Head of caudate nucleus (tissue), 42 donors: ENCODE measurements around the gene OLA1.

Experiments used
- DNase-seq, 42 donors: peaks; one replicate each; pipeline versions ENCODE4 v3.0.0 to v3.0.0-alpha.2; 2020 to 2021; ENCODE audit warnings: mixed read lengths in 7 of 42
- intact Hi-C: fragments of 100-400 bp; cut with DNase I; formaldehyde crosslinking; loops from one replicate; pipeline ENCODE4 v1.15.0; 2022

OLA1 gene

DNA sequence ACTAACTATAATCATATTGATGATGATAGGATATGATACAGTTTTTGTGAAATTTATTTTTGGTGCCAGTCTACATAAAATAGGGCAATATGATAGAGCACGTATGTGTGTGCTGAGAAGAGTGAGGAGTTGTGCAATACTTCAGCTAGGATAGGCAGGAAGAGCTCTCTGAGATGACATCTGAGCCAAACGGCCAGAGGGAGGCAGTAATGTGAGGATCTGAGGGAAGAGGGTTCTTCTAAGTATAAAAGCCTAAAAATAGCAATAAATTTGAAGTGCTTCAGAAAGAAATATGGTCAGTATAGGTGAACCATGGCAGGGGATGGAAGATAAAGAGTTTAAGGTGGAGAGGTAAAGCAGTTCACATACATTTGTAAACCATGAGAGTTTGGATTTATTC, 102.5 kb downstream of the OLA1 start:
- no peak for DNase-seq
- intact Hi-C loops = no loop called here

DNA sequence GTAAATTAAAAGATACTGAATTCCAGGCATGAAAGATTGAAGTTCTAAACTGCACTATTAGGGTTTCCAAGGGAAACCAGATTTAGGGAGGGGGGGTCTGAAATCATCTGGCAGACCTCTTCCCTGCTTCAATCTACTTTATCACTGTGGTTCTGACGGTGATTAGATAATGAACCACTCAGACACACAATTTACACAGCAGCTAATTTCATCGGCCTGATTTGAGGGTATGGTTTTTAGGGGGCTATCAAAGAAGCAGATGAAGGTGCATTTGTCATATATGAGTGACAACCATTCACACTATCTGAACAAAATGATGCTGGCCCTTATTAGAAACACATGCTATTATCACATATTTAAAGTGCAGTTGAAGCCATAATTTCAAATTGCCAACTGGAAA, 106.0 kb downstream of the OLA1 start:
- intact Hi-C loops = no loop called here
- DNase-seq = no peak

DNA sequence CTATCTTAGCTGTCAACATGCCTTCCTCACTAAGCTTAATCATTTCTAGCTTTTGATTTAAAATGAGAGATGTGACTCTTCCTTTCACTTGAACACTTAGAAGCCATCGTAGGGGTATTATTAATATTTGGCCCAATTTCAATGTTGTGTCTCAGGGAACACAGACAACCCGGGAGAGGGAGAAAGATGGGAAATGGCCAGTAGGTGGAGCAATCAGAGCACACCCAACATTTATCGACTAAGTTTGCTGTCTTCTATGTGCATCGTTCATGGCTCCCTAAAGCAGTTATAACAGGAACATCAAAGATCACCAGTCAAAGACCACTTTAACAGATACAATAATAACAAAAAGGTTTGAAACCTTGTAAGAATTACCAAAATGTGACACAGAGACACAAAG, 110.2 kb downstream of the OLA1 start:
- intact Hi-C loops = no loop called here
- DNase-seq = no peak

DNA sequence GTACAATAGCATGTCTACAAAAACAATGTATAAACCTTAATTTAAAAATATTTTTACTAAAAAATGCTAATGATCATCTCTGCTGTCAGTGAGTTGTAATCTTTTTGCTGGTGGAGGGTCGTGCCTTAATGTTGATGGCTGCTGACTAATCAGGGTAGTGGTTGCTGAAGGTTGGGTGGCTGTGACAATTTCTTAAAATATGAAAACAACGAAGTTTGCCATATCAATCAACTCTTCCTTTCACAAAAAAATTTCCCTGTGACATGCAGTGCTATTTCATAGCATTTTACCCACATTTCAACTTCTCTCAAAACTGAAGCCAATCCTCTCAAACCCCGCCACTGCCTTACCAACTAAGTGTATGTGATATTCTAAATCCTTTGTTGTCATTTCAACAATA, 112.4 kb downstream of the OLA1 start:
- no peak for DNase-seq
- intact Hi-C loops = no loop called here

DNA sequence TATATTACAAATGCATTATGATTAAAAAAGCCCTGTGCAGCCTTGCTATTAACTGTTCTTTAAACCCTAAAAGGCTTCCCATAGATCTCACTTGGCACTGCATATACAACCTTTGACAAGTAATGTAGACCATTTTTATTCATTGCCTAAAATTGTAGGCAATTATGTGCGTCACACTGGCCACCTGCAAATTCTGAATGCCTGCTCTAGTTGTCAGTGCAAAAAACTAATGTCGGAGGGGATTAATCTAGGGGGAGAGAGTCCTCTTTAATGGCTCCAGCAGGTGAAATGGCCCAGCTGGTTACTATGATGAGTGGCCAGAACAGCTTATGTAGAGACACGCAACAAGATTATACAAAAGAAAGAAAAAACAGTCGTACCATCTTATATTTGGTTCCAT, 123.2 kb downstream of the OLA1 start:
- no peak for DNase-seq
- intact Hi-C loops = no loop called here

DNA sequence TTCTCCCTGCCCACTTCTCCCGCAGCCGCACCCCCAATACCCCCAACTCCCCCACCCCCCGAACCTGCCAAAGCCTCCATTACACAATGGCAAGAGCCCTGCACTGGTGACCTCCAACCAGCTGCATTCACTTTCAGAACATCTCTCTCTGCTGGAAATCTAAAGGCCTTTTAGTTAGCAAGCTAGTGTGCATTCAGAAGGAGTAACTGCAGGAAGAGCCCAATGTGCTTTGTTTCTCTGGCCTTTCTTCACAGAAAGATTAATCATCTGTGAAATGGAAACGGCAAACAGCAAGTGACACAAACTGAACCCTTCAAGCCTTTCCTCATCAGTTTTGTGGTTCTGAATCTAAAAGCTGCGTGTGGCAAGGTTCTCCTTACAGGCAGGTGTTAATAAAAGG, 124.2 kb downstream of the OLA1 start:
- intact Hi-C loops = no loop called here
- DNase-seq = no peak

DNA sequence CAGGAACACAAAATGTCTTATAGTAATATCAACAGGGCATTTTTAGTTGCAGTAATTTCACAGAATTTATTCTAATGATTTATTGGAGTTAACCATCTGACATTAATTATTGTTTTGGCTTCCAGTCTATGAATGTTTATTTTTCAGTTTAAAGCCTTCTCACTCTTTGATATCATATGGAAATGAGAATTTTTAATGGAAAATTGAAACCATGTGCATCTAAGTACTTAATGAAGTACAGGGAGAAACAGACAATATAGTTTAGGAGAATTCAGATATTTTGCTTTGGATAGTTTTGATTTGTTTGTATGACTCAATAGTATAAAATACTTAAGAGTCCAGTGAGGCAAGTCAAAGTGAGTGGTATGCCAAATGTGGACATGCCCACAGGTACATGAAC, 126.1 kb downstream of the OLA1 start:
- intact Hi-C loops = no loop called here
- no peak for DNase-seq

DNA sequence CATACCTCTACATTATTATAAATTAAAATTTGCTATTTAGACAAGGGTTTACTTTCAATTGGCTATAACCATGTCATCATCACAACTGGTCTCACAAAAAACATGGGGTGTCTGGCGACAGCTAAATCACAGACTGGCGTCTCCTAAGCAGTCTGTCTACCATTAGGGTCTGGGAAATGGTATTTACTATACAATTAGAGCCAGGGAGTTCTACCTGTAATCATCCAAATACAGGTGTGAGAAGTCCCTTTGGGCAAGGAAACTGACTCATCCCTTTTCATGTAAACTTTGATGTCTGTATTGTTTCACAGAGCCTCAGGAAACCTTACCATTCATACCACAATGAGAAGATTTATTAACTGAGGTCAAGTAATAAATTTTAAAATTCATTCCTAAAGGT, 126.7 kb downstream of the OLA1 start:
- DNase-seq = no peak
- intact Hi-C loops = no loop called here

DNA sequence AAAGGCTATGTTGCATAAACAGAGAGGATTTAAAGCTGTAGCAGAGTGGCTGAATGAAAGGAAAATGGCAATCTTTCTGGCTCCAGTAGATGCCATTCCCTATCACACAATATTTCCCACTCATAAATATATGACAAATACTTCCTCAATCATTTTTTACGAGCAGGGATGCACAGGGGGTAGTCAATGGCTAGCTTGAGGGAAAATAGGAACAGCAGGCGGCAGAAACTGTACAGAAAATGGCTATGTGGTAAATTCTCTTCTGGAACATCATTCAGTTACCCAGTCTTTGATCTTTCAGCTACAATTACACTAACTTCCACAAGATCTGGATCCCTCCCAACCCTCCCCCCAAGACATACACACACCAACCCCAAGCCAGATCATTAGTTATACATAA, 127.2 kb downstream of the OLA1 start:
- DNase-seq = no peak
- intact Hi-C loops = no loop called here

DNA sequence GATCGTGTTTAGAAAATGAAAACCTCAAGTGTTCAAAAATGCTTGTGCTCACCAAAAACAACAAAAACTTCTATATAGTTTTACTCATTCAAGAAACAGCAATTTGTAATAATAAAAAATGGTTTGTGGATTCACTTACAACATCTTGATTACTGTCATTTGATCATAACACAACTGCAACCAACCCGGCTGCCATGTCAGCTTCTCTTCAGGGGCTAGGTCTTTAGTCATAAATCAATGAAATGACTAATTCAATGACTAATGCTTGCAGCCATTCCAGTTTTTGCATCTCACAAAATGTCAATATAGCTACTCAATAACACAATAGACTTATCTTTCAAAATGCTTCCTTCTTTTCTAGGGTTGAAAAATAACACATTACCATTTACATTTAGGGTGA, 128.0 kb downstream of the OLA1 start:
- DNase-seq = no peak
- intact Hi-C loops = no loop called here

DNA sequence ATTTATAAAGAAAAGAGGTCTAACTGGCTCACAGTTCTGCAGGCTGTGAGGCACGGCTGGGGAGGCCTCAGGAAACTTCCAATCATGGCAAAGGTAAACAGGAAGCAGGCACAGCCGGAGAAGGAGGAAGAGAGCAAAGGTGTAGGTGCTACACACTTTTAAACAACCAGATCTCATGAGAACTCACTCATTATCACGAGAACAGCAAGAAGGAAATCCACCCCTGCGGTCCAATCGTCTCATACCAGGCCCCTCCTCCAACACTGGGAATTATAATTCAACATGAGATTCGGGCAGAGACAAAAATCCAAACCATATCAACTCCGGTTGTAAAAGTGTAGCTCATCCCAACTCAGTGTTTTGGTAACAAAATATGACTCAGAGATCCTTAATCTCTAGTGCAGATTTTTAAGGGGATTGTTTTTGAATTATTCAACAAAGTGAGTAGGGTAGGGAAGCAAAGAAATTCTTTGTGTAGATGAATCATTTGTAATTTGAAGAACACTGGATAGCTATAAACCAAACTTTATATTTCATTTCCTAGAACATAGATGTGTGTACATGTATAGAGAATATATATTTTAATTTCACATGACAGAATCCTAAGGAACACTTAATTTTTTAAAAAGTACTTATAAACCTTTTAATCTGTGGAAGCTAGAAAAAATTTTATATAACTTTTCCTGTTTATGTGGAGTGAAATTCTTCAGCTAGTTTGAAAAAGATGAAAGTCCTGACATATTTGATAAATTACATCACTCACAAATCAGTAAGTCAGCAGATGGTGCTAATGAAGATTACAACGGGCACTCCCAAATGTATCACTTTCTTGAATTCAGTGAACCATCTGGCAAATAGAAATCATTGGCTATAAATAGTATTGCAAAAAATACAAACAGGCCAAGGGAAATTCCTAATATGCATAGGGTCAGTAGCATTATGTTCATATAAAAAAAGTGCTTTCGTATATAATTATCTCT, 130.1 kb downstream of the OLA1 start:
- DNase-seq = no peak
- intact Hi-C loops = no loop called here

DNA sequence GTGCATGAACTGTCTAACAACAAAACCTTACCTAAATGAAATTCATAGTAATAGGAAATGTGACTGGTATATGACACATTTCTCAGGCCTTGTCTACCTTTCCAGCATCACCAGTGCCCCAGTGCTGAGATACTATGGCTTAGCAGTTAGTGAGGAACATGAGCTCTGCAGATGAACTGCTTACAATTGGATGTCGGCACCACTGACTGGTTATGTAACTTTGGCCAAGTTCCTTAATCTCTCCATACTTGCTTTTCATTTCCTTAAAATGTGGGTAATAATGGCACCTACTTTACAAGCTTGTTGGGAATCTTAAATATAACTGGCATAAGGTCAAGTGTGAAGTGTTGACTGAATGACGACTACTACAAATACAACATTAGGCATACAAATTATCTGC, 136.3 kb downstream of the OLA1 start:
- DNase-seq = no peak
- intact Hi-C loops = no loop called here

DNA sequence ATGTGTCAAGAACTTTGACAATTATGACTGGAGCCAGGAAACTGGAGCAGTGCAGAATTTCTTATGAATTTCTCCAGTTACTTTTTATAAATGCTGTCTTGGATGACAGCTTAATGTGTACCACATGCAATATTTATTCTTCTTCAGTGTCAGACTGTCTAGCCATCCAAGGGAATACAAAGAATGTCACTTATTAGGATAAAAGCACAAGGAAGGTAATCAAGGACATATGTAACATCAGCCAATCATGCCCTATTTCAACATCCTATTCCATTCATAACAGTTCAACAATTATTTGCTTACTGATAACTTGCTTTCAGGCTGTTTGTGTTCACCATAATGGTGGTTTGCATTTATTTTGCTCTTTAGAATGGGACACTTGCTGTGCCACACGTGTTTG, 139.8 kb downstream of the OLA1 start:
- DNase-seq = peak in 2 of 42 donors; percentile 5 to 13
- intact Hi-C loops = no loop called here

DNA sequence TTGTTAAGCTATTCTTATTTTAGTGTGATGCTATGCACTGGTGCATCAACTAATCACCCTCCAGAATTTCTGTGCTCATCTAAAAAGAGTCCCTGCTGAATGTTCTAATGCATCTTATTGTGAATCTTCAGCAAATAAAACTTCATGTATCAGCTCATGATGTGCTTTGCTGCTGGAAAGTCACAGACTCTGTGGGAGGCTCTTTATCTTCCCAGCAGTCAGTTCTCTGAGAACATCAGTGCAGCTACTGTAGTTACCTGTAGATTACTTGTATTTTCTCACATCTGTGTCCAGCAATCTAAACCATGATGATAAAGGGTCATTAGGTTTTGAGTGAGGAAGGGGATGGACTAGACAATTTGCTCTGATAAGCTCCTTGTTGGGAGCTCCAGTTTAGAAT, 141.6 kb downstream of the OLA1 start:
- intact Hi-C loops = no loop called here
- DNase-seq = peak in 15 of 42 donors; percentile 8 to 61 (median 25)

DNA sequence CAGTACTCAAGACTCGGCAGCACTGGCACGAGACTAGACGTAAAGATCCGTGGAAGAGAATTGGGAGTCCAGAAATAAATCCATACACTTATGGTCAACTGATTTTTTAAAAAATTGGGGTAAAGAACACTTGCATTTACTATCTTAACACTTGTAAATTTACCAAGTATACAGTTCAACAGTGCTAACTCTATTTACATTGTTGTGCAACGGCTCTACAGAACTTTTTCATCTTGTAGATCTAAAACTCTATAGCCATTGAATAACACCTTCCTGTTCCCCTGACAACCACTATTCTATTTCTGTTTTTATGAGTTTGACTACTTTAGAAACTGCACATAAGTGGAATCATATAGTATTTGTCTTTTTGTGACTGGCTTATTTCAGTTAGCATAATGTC, 153.8 kb downstream of the OLA1 start:
- DNase-seq = no peak
- intact Hi-C loops = no loop called here

DNA sequence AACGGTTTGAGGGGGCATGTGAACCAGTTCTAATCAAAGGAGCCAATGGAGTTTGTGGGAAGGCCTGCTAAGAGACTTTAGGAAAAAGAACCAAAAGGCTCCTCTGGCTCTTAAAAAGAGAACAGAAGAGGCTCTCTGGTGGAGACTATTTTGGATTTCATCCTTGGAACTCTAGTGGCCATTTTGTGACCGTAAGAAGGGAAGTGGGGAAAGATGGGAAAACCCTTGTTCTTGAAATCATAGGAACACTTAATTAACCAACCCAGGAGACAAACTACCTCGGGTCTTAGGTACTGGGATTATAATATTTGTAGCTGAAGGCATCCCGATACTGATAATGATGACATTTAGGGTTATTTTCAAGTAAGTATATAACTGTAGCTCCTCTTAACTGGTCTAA, 157.9 kb downstream of the OLA1 start:
- intact Hi-C loops = no loop called here
- DNase-seq = no peak

DNA sequence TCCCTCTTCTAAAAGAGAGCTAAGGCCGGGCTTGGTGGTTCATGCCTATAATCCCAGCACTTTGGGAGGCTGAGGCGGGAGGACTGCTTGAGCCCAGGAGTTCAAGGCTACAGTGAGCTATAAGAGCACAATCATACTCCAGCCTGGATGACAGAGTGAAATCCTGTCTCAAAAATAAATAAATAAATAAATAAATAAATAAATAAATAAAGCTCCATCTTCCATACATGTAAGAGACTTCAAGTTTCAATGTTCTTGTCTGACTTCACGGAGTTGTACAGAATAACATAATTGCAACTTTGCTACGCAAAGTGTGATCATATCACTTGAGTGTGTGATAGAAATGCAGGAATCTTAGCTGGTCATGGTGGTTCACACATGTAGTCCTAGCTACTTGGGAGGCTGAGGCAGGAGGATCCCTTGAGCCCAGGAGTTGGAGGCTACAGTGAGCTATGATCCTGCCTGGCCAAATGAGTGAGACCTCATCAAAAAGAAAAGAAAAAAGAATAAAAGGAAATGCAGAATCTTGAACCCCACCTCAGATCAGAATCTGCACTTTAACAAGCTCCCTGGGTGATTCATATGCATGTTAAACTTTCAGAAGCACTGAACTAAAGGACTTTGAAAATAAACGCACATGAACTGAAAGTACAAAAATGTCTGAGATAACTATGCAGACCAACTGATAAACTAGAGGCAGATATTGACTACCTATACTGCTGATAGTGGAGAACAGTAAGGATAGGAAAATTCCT, 159.4 kb downstream of the OLA1 start:
- intact Hi-C loops = no loop called here
- DNase-seq = no peak

DNA sequence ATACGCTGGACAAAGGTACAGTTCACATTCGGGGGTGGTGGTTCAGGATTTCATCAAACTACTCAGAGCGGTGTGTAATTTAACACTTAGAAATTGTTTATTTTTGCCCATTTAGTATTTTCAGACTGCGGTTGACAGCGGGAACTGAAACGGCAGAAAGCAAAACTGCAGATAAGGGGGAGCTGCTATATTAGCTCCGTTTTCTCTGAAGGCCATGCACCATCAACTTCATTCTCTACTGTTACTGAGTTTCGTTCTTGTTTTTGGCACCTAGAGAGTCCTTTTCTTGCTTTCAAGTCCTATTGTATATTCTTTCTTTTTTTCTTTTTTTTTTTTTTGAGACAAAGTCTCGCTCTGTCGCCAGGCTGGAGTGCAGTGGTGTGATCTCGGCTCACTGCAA, 161.6 kb downstream of the OLA1 start:
- intact Hi-C loops = no loop called here
- DNase-seq = no peak

DNA sequence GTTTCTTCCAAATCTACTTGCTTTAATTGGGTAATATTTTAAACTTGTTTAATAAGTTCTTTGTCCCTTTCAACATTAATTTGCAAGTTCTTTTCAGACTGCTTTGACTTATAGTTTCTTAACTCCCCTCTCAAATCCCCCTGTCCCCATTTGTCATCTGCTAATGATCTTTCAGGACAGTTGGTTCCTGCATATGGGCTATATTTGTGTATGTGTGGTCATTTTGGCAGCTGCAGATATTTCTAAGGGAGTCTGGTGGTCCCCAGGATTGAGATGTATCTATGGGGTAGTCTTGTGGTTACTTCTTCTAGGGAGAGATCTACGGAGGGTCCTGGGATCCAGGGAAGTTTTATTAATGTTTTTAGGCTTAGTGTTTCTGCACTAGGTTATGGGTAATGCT, 162.6 kb downstream of the OLA1 start:
- no peak for DNase-seq
- intact Hi-C loops = no loop called here

DNA sequence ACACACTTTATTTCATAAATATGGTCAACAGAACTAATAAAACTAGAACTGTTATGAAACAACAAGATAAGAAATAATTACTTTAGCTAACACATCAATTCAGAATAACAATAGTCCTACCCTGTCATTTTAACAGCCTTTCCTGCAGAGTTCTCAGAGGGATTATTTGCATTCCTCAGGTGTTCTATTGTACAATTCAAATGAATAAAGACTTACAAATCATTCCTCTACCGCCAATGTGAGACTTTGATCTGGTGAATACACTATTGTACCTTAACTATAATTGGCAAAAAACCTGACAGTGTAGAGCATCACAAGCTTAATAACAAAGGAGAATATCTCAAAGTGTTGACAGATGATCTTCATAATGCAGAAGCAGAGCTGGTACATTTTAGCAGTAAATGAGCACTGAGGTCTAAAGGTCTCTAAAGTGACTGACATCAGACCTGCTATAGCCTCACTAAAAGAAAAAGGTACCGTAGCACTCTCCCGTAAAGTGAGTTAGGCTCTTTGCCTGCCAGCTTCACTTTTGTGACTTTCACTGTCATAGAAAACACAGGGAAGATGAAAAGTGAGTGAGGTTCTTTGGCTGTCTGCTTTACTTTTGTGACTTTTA, 164.4 kb downstream of the OLA1 start:
- intact Hi-C loops = no loop called here

More for the DNA sequence above, 164.4 kb downstream of the OLA1 start:
- DNase-seq = no peak
